GM21619 (cell line): ENCODE results near the gene TMED1.
"Not testable (repeated sequence)": the region's sequence is repeated elsewhere in the genome, so short reads cannot be mapped to it uniquely, and the experiment has no call there.

Source experiments
- ATAC-seq: cut with Tn5 transposase; IDR thresholded peaks from one replicate; pipeline ENCODE4 v1.9.1; 2021; ENCODE audit not compliant: unreplicated experiment

TMED1 gene

DNA sequence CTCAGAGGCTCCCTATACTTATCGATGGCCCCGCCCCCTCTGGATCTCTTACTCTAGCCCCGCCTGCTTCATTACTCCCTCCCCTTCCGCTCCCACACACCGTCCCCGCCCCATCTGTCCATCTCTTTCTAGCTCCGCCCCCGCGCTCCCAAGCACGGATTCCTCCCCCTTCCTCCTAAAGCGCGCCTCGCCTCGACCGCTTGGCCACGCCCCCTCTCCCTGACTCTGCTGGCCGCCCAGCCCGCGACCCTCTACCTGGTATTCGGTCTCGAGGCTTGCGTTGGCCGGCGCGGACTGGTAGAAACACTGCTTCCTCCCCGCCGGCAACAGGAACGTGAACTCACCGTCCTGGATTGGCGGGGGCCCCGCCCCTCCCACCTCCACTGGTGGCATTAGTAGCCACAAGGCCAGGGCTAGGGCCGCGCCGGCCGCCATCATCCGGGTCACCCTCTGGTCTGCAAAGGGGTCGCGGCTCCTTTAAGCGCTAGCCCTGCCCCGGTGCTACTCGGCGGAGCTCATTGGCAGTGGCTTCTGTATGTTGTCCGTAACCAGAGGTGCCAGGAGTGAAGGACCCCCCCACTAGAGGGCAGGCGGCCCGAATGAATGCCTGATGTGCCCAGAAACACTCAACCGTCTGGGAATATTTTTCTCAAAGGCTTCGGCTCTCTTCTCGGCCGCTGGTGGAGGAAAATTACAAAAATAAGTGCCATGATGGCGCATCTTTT, at the start of gene TMED1:
Gene TMED1, minus strand, starts transcription at position 459 of the 725 bp plus-strand sequence. Its CDS starts 21 bp downstream, at position 438.
- ATAC-seq: peak; percentile 74

DNA sequence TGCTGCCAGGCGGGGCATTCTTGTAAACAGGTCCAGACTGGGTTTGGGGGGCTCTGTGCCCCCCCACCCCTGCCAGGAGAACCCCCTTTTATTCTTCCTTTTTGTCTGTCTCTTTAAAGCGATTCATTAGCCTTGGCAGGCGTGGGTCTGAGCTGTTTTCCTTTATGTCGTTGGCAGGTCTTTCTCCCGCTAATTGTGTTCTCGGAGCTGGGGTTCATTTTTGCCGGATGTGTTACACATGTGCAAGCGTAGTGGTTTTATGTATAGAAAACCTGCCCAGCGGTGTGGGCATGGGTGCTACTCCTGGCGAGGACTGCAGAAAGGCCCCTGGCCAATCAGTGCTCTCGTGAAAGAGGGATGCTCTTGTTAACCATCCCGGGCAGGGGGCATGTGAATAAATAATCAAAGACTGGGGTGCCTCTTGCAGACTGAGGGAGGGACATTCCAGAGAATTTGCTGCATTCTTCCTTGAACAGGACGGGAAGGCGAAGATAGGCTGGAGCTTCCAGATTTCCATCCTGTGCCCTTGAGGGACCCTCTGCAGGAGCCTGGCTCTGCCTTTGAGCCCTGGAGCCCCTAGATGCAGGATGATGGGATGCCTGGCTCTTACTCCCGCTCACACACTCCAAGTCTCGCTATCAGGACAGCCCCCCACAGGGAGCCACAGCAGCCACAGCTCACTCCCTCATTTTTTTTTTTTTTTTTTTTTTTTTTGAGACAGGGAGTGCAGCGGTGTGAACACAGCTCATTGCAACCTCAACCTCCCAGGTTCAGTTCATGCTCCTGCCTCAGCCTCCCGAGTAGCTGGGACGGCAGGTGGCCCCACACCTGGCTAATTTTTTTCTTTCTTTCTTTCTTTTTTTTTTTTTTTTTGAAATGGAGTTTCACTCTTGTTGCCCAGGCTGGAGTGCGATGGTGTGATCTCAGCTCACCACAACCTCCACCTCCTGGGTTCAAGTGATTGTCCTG, 49.5 kb upstream of the TMED1 start:
- ATAC-seq: no peak

DNA sequence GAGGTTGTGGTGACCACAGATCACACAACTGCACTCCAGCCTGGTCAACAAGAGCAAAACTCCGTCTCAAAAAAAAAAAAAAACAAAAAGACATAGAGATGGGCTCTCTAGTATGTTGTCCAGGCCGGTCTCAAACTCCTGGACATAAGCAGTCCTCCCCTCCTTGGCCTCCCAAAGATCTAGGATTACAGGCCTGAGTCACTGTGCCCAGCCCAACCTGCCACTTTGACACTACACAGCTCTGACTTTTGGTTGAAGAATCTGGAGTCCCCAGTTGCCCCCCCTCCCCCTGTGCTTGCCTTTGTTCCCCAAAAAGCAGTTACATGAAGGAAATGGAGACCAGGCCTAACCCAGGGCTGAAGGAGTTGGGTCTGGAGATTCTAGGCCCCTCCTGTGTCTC, 48.3 kb upstream of the TMED1 start:
- no peak for ATAC-seq

GRCh38 chr19:10882108-10882457, 46.1 kb upstream of the TMED1 start:
- ATAC-seq: no peak

DNA sequence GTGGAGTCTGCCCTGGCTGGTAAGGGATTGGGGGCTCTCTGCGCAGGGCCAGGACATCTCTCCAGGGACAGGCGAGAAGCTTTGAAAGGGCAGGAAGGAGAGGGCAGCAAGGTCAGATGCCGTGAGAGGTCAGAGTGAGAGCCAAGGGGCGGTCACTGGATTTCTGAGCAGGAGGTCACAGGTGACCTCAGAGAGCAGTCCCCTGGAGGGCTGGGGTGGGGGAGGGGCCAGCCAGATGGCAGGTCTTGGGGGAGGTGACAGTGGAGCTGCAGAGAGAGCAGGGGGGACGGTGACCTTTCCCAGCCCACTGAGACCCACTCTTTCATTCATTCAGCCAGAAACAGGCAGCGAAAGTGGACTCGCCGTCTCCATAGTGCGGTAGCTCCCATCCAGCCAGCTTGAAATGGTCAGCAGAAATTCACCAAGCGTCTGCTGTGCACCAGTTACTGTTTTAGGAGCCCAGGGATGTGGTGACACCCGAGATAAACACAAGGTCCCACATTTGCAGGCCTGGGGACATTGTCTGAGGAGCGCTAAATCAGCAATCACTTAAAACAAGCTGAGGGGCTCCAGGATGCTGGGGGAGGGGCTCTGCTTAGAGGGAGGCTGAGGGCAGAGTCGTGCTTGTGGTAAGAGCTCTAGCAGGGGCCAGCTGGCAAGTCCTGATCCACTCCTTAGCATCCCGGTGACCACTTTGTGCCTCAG, 45.5 kb upstream of the TMED1 start:
- ATAC-seq: no peak

DNA sequence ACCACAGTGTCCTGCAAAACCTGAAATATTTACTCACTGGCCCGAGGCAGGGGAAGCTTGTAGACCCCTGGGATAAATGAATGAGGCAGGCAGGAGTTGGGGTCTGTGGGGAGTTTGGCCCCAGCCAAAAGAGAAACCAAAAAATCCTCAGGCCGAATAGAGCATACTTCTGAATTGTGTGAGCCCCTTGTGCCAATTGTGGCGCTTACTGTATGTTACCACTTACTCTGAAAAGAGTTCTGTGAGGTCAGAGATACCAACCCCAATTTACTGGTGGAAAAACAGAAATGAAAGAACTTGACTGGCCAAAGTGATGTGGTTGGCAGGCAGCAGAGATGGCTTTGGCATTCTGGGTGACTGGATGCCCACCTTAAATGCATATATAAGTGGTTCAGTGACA, 42.2 kb upstream of the TMED1 start:
- no peak for ATAC-seq

GRCh38 chr19:10877608-10878007, 41.6 kb upstream of the TMED1 start:
- not testable (repeated sequence) for ATAC-seq

DNA sequence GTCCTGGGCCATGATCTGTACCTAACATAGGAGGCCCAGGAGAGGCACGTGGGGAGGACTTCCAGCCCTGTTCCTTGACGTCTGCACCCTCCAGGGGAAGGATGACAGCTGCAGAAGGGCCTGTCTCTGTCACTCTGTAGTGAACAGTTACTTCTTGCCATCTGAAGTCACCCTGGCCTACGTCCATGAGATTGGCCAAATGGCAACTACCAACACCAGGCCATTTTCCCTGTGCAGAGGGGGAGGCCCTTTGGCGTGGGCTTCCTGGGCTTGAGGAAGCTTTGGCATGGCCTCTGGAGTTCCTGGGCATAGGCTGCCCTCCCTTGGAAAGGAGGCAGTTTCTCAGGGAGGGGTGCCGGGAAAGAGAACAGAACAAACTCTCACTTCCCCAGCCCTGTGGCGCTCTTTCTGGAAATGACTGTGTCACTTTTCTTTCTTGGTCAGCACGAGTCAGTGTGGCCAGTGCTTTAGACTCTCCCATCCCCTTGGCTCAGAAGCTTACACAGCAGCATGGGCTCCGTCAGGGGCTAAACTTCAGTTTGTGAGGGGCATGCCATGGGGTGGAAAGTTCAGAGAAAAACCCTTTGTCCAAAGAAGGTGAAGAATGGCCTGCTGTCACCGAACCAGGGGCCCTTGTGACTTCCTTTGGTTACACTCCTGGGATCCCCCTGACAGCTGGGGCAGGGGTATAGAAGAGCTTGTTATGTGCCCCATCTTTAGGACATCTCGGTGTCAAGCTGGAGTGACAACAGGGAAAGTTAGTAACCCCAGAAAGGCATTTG, 40.6 kb upstream of the TMED1 start:
- peak; percentile 55 for ATAC-seq

GRCh38 chr19:10874024-10874423, 38.0 kb upstream of the TMED1 start:
- no peak for ATAC-seq

GRCh38 chr19:10872546-10873107, 36.6 kb upstream of the TMED1 start:
- ATAC-seq: no peak

- ATAC-seq: peak; percentile 5
Measured at GRCh38 chr19:10871711-10872545, 35.9 kb upstream of the TMED1 start.

DNA sequence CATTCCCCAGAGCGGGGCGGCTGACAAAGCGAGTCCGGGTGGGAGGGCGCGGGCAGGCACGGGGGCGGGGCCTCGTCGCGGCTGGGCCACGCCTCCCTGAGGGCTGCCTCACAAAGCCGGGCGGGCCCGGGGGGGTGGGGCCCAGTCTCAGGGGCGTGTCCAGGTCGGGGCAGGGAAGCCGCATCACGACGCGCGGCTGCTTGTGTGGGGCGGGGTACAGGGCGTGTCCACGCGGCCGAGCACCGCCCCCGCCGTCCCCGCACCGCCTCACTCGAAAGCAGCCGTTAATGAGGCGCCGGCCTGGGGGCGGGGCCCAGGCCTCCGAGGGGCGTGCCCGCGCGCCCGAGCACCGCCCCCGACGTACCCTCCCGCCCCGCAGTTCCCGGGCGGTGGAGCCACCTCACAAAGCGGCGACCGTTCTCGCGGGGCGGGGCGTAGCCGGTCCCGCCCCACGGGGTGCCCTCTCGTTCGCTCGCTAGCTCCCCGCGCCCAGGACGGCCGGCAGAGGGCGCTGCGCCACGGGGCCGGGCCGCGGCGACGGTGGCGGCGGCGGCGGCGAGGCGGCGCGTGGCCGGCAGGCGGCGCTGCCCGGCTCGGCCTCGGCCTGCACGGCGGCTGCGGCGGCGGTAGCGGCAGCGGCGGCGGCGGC, 35.1 kb upstream of the TMED1 start, which contains the start of gene CARM1:
Gene CARM1, plus strand, starts transcription at position 599 of the 649 bp plus-strand sequence. CDS start 150 bp downstream, outside the sequence.
- peak; percentile 63 for ATAC-seq

GRCh38 chr19:10870501-10870954, 34.5 kb upstream of the TMED1 start:
- no peak for ATAC-seq

DNA sequence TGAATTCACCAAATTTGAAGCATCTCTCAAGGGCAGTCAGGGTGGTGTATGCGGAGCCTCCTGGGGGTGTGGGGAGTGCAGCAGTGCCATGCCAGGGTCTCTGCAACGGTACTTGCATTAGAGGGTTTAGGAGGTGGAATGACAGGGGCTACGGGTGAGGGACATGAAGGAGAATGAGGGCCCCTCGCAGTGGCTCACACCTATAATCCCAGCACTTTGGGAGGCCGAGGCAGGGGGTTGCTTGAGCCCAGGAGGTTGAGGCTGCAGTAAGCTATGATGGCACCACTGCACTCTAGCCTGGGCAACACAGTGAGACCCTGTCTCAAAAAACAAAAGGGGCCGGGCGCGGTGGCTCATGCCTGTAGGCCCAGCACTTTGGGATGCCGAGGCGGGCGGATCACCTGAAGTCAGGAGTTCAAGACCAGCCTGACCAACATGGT, 33.9 kb upstream of the TMED1 start:
- ATAC-seq: not testable (repeated sequence)

DNA sequence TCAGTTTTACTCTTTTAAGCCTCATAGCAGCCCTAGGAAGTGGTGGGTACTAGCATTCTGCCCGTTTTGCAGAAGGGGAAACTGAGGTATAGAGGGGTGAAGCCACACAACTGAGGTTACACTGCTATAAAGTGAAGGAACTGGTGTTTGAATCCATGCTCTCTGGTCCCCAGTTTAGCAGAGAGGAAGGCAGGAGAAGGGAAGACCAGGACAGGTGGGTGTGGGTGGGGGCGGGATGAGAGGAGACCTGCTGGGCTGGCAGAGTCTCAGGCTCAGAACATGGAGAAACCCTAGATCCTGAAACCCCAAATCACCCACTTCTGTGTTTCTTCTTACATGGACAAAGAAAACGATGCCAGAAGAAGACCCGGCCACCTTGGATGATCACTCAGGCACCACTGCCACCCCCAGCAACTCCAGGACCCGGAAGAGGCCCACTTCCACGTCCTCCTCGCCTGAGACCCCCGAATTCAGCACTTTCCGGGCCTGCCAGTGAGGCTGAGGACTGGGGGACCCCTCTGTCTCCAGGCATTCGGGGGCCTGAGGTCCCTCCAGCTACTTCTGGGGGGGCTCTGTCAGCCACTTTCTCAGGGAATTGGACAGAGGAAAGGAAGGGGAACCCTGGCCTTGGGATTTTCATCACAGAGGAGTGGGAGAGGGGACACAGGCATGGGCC, 33.0 kb upstream of the TMED1 start:
- ATAC-seq: no peak

GRCh38 chr19:10866495-10866894, 30.5 kb upstream of the TMED1 start:
- no peak for ATAC-seq

GRCh38 chr19:10864538-10864899, 28.5 kb upstream of the TMED1 start:
- no peak for ATAC-seq

DNA sequence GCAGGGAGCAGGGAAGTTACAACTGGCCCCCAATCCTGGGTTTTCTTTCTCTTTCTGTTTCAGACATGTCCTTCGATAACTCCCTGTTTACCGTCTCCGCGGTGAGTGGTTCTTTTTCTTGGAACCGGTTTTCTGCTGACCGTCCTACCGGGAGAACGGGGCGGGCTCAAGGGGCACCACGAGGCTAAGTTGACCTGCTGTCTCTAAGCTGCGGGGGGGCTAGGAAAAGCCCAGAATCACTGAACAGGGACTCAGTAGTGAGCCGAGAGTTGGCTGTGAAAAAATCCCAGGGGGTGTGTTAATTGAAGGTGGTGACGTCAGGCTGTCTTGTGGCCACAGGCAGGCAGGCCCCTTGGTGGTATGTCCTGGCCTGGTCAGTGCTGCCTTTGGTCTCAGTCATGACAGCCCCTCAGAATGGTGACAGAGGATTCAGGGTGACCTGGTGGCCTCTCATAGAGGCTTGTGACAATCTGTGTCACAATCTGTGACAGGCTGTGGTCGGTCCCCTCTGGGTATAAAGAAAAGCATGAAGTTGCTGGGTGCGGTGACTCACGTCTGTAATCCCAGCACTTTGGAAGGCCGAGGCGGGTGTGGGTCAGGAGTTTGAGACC, 27.2 kb upstream of the TMED1 start:
- no peak for ATAC-seq
